Astrocyte (in vitro differentiated cells and primary cell): ENCODE measurements around the gene RAD51B. TPM values are rescaled to one million over a fixed set of nuclear protein-coding genes. Genes with fewer than 3 reads are reported as not detected.

Experiments used
- DNase-seq: peaks from one replicate; pipeline ENCODE4 v3.0.0-alpha.2; 2010; ENCODE audit warnings: low read depth
- FAIRE-seq: peaks from 2 replicates; lab custom pipeline; 2011; peaks lifted over from hg19 to GRCh38; lab: Jason Lieb, UNC
- H2AFZ ChIP-seq: 2 replicates; pipeline ENCODE4 v1.6.0; 2012; ENCODE audit warnings: low read depth, low read length, inconsistent platforms
- H3K27ac ChIP-seq: 2 replicates; pipeline ENCODE4 v1.5.1; 2011; ENCODE audit warnings: low read depth, low read length, inconsistent platforms
- H3K27me3 ChIP-seq: 2 replicates; pipeline ENCODE4 v1.6.0; 2011; ENCODE audit warnings: low read length, inconsistent platforms; ENCODE audit not compliant: insufficient read depth
- H3K36me3 ChIP-seq: 2 replicates; pipeline ENCODE4 v1.5.1; 2011; ENCODE audit warnings: low read length, inconsistent platforms; ENCODE audit not compliant: insufficient read depth
- H3K4me1 ChIP-seq: 2 replicates; pipeline ENCODE4 v1.5.1; 2011; ENCODE audit warnings: low read length, inconsistent platforms; ENCODE audit not compliant: insufficient read depth
- H3K4me2 ChIP-seq: 2 replicates; pipeline ENCODE4 v1.6.0; 2012; ENCODE audit warnings: low read length, inconsistent platforms
- H3K4me3 ChIP-seq: 2 replicates; pipeline ENCODE4 v1.5.1; 2011; ENCODE audit warnings: low read depth, mild to moderate bottlenecking, low read length, inconsistent platforms; ENCODE audit not compliant: insufficient read depth
- H3K79me2 ChIP-seq: 2 replicates; pipeline ENCODE4 v1.6.0; 2012; ENCODE audit warnings: mild to moderate bottlenecking, low read length, inconsistent platforms; ENCODE audit not compliant: insufficient read depth
- H3K9ac ChIP-seq: 2 replicates; pipeline ENCODE4 v1.6.0; 2012; ENCODE audit warnings: mild to moderate bottlenecking, low read length, inconsistent platforms
- H3K9me3 ChIP-seq: 2 replicates; pipeline ENCODE4 v1.5.1; 2012; ENCODE audit warnings: low read depth, mild to moderate bottlenecking, low read length, inconsistent platforms; ENCODE audit not compliant: insufficient read depth
- H4K20me1 ChIP-seq: 2 replicates; pipeline ENCODE4 v1.6.0; 2012; ENCODE audit warnings: low read length, inconsistent platforms; ENCODE audit not compliant: insufficient read depth
- H3K27ac Mint-ChIP-seq: one replicate; pipeline ENCODE4 v1.8.0; 2021; ENCODE audit warnings: mild to moderate bottlenecking, mixed read lengths; ENCODE audit not compliant: unreplicated experiment
- H3K27me3 Mint-ChIP-seq: one replicate; pipeline ENCODE4 v1.8.0; 2021; ENCODE audit warnings: low read depth, mixed read lengths; ENCODE audit not compliant: unreplicated experiment
- H3K36me3 Mint-ChIP-seq: one replicate; pipeline ENCODE4 v1.8.0; 2021; ENCODE audit warnings: low read depth, mixed read lengths; ENCODE audit not compliant: unreplicated experiment
- H3K4me1 Mint-ChIP-seq: one replicate; pipeline ENCODE4 v1.8.0; 2021; ENCODE audit warnings: low read depth, mixed read lengths; ENCODE audit not compliant: unreplicated experiment
- H3K4me3 Mint-ChIP-seq: one replicate; pipeline ENCODE4 v1.8.0; 2021; ENCODE audit warnings: mild to moderate bottlenecking, moderate library complexity, mixed read lengths; ENCODE audit not compliant: unreplicated experiment
- H3K9me3 Mint-ChIP-seq: one replicate; pipeline ENCODE4 v1.8.0; 2021; ENCODE audit warnings: mild to moderate bottlenecking, mixed read lengths; ENCODE audit not compliant: unreplicated experiment
- CTCF ChIP-seq: IDR thresholded peaks from 2 replicates; pipeline ENCODE4 v1.5.1; 2011; ENCODE audit warnings: low read depth, mild to moderate bottlenecking, inconsistent platforms, low read length, moderate library complexity; ENCODE audit not compliant: insufficient read depth
- EZH2 ChIP-seq: IDR thresholded peaks from 2 replicates; pipeline ENCODE4 v1.6.1; 2012; ENCODE audit warnings: mild to moderate bottlenecking, low read length, inconsistent platforms; ENCODE audit not compliant: insufficient read depth
- total RNA-seq: library from RNA; stranded (reverse); gene quantifications from 2 replicates; pipeline ENCODE4 v1.2.1, GENCODE V29; 2021

Gene RAD51B
- total RNA-seq, 1 donor from 2014 or later = 10.8 TPM

- H3K4me3 ChIP-seq = no peak overlapping the region
- H2AFZ ChIP-seq = no peak overlapping the region
- H3K27me3 Mint-ChIP-seq = peaks cover 6% of the 10 kb centered on the region
- H3K36me3 Mint-ChIP-seq = peaks cover 9% of the 10 kb centered on the region
- H3K27ac Mint-ChIP-seq = no peak overlapping the region
- peaks cover 29% of the 10 kb centered on the region for H3K4me1 ChIP-seq
- H3K9me3 ChIP-seq = no peaks in the 10 kb centered on the region
- peaks cover 14% of the 10 kb centered on the region for H3K9me3 Mint-ChIP-seq
- H3K4me3 Mint-ChIP-seq = no peak overlapping the region
- H3K27me3 ChIP-seq = no peaks in the 10 kb centered on the region
- no peak overlapping the region for H3K4me2 ChIP-seq
- no peaks in the 10 kb centered on the region for H3K36me3 ChIP-seq
- DNase-seq (no peak), FAIRE-seq (no peak)
- H4K20me1 ChIP-seq = no peaks in the 10 kb centered on the region
- no peak for TF ChIP-seq CTCF
- TF ChIP-seq EZH2 = no peak
- no peaks in the 10 kb centered on the region for H3K79me2 ChIP-seq
- no peak overlapping the region for H3K9ac ChIP-seq
- H3K4me1 Mint-ChIP-seq = peaks cover 27% of the 10 kb centered on the region
- H3K27ac ChIP-seq = no peak overlapping the region
Observed at GRCh38 chr14:68573126-68573525, 753.5 kb downstream of the RAD51B start.

GRCh38 chr14:68573722-68574121 lies 754.1 kb downstream of the RAD51B start:
- no peaks in the 10 kb centered on the region for H3K36me3 ChIP-seq
- Mint-ChIP-seq H3K27ac (no peak overlapping the region), H3K36me3 (peaks cover 9% of the 10 kb centered on the region), H3K4me3 (no peak overlapping the region), H3K27me3 (peaks cover 6% of the 10 kb centered on the region), H3K9me3 (peaks cover 13% of the 10 kb centered on the region), H3K4me1 (peaks cover 32% of the 10 kb centered on the region)
- TF ChIP-seq CTCF (no peak), EZH2 (no peak)
- FAIRE-seq = no peak
- H3K79me2 ChIP-seq = no peaks in the 10 kb centered on the region
- no peaks in the 10 kb centered on the region for H4K20me1 ChIP-seq
- DNase-seq = no peak
- H3K27ac ChIP-seq = no peak overlapping the region
- no peaks in the 10 kb centered on the region for H3K27me3 ChIP-seq
- H3K4me1 ChIP-seq = peaks cover 29% of the 10 kb centered on the region
- H3K9me3 ChIP-seq = no peaks in the 10 kb centered on the region
- H3K4me2 ChIP-seq = no peak overlapping the region
- no peak overlapping the region for H3K4me3 ChIP-seq
- no peak overlapping the region for H3K9ac ChIP-seq
- H2AFZ ChIP-seq = no peak overlapping the region

GRCh38 chr14:68574461-68574860 lies 754.9 kb downstream of the RAD51B start:
- no peak overlapping the region for H3K9ac ChIP-seq
- no peaks in the 10 kb centered on the region for H4K20me1 ChIP-seq
- no peak overlapping the region for H2AFZ ChIP-seq
- Mint-ChIP-seq H3K9me3 (peaks cover 11% of the 10 kb centered on the region), H3K36me3 (peaks cover 9% of the 10 kb centered on the region), H3K27me3 (peaks cover 6% of the 10 kb centered on the region), H3K27ac (no peak overlapping the region), H3K4me1 (peaks cover 32% of the 10 kb centered on the region), H3K4me3 (no peak overlapping the region)
- DNase-seq = no peak
- no peaks in the 10 kb centered on the region for H3K79me2 ChIP-seq
- no peaks in the 10 kb centered on the region for H3K9me3 ChIP-seq
- FAIRE-seq = no peak
- no peak overlapping the region for H3K4me3 ChIP-seq
- TF ChIP-seq EZH2 (no peak), CTCF (no peak)
- no peaks in the 10 kb centered on the region for H3K27me3 ChIP-seq
- no peak overlapping the region for H3K27ac ChIP-seq
- peaks cover 29% of the 10 kb centered on the region for H3K4me1 ChIP-seq
- no peak overlapping the region for H3K4me2 ChIP-seq
- H3K36me3 ChIP-seq = no peaks in the 10 kb centered on the region
